Mucosa of stomach (tissue), 1 donor: ENCODE results near the gene GRB2.
A peak's percentile ranks its signal among the peaks of the same experiment; 100 is the strongest.
"Not testable (repeated sequence)": the region's sequence is repeated elsewhere in the genome, so short reads cannot be mapped to it uniquely, and the experiment has no call there.

ENCODE experiments used
- H3K27me3 ChIP-seq: one replicate; pipeline ENCODE4 v1.7.0; 2013; ENCODE audit warnings: mild to moderate bottlenecking, low read length; ENCODE audit not compliant: control insufficient read depth, insufficient read depth
- H3K36me3 ChIP-seq: one replicate; pipeline ENCODE4 v1.7.0; 2013; ENCODE audit warnings: low read length; ENCODE audit not compliant: control insufficient read depth, insufficient read depth
- H3K4me1 ChIP-seq: one replicate; pipeline ENCODE4 v1.7.0; 2013; ENCODE audit warnings: mild to moderate bottlenecking, low read length; ENCODE audit not compliant: control insufficient read depth, insufficient read depth
- H3K4me3 ChIP-seq: one replicate; pipeline ENCODE4 v1.7.0; 2013; ENCODE audit warnings: low read length
- H3K9ac ChIP-seq: one replicate; pipeline ENCODE4 v1.7.0; 2013; ENCODE audit warnings: mild to moderate bottlenecking, low read length, moderate library complexity
- H3K9me3 ChIP-seq: one replicate; pipeline ENCODE4 v1.7.0; 2013; ENCODE audit warnings: mild to moderate bottlenecking, low read length, moderate library complexity; ENCODE audit not compliant: control insufficient read depth
- donor health status: Pancreatic carcinoma.

Gene GRB2

GRCh38 chr17:75393523-75394331 is 11.8 kb downstream of the GRB2 start:
- no peaks in the 10 kb centered on the region for H3K9me3 ChIP-seq

DNA sequence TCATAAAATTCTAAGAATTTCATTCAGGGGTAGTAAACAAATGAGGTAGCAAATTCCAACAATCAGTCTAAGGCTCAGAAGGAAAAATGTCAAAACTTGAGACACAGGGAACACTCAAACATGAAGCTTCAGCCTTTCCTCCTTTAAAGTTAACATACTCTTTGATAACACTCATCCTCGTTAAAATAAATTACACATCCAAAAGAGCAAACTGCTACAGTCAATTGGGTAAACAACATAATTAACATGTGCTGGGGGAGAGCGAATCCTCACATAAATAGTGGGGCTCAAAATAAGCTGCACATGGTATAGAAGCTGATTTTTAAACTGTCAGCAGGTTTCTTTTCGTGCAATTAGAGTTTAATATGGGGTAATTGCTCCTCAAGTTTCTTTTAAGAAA is 12.9 kb downstream of the GRB2 start:
- Histone ChIP-seq H3K27me3 (no peaks in the 10 kb centered on the region), H3K9ac (no peak overlapping the region), H3K9me3 (no peaks in the 10 kb centered on the region), H3K4me1 (peaks cover 35% of the 10 kb centered on the region), H3K4me3 (no peak overlapping the region), H3K36me3 (no peaks in the 10 kb centered on the region)

More at GRCh38 chr17:75393523-75394331, 11.8 kb downstream of the GRB2 start:
- H3K27me3 ChIP-seq, result no peaks in the 10 kb centered on the region
- H3K36me3 ChIP-seq, result no peaks in the 10 kb centered on the region
- peak overlapping the region; percentile 70 for H3K4me3 ChIP-seq
- peaks cover 35% of the 10 kb centered on the region for H3K4me1 ChIP-seq
- peak overlapping the region; percentile 79 for H3K9ac ChIP-seq

- Histone ChIP-seq H3K9ac (no peak overlapping the region), H3K27me3 (no peaks in the 10 kb centered on the region), H3K9me3 (no peaks in the 10 kb centered on the region), H3K36me3 (no peaks in the 10 kb centered on the region), H3K4me3 (no peak overlapping the region), H3K4me1 (peaks cover 28% of the 10 kb centered on the region)
Observed at GRCh38 chr17:75390982-75391381, 14.5 kb downstream of the GRB2 start.

DNA sequence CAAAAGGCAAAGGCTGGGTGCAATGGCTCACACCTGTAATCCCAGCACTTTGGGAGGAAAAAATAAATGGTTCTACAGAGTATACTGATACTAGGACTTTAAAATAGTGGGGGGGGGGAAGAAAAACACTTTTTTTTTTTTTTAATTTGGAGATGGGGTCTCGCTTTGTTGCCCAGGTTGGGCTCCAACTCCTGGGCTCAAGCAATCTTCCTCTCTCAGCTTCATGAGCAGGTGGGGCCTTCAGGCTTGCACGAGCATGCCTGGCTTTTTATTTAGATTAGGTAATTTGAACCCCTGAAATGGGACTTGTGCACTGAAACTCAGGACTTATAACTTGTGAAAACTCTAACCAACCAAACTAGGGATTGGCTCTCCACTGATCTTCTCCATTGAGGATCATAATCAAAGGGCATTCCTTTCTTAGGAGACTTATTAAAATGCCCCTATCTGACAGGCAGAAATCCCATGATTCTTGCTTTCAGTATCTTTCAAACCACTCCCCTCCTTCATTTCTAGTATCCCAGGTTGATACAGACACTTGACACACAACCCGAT is 16.9 kb downstream of the GRB2 start:
- H3K27me3 ChIP-seq, result no peaks in the 10 kb centered on the region
- H3K36me3 ChIP-seq, result no peaks in the 10 kb centered on the region
- no peak overlapping the region for H3K4me3 ChIP-seq
- H3K4me1 ChIP-seq, result peaks cover 13% of the 10 kb centered on the region
- H3K9me3 ChIP-seq, result no peaks in the 10 kb centered on the region
- no peak overlapping the region for H3K9ac ChIP-seq

DNA sequence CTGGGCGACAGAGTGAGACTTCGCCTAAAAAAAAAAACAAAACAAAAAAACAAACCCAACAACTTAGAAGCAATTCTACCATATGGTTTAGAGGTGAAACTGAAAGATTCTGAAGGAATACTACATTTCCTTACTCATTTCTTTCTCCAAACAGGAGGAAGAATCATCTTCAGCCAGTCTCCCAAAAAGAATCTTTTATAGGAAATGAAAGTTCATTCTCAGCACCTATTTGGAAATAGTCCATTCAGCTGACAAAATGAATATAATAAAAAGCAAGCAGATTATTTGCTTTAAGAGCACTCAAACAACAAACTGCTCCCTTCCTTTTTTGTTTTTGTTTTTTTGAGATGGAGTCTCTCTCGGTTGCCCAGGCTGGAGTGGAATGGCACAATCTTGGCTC is 17.7 kb downstream of the GRB2 start:
- H3K9me3 ChIP-seq, result no peaks in the 10 kb centered on the region
- no peaks in the 10 kb centered on the region for H3K36me3 ChIP-seq
- H3K27me3 ChIP-seq, result no peaks in the 10 kb centered on the region
- no peak overlapping the region for H3K4me3 ChIP-seq
- peaks cover 20% of the 10 kb centered on the region for H3K4me1 ChIP-seq
- no peak overlapping the region for H3K9ac ChIP-seq

DNA sequence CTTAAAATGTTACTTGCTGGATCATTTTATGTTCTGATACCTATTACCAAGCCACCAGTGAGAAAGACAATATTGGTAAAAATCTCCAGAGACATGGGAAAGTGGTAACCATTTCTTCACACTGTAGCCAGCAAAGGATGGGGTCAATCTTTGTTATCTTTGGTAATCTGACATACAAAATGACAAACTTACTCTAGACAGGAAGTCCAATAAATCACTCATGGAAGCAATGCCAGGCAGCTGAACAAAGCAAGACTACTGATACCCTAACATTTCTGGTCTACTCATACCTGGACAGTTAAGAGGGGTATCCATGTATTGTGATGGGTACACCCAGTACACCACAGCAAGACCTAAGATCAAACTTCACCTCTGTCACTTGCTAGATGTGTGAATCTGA is 19.0 kb downstream of the GRB2 start:
- peaks cover 20% of the 10 kb centered on the region for H3K4me1 ChIP-seq
- H3K4me3 ChIP-seq, result no peak overlapping the region
- H3K36me3 ChIP-seq, result no peaks in the 10 kb centered on the region

GRCh38 chr17:75384751-75385150 is 20.7 kb downstream of the GRB2 start:
- no peak overlapping the region for H3K9ac ChIP-seq
- no peaks in the 10 kb centered on the region for H3K36me3 ChIP-seq
- no peaks in the 10 kb centered on the region for H3K9me3 ChIP-seq
- no peaks in the 10 kb centered on the region for H3K27me3 ChIP-seq
- H3K4me1 ChIP-seq, result peaks cover 6% of the 10 kb centered on the region
- H3K4me3 ChIP-seq, result no peak overlapping the region

More for the DNA sequence above, 19.0 kb downstream of the GRB2 start:
- H3K9me3 ChIP-seq, result no peaks in the 10 kb centered on the region
- no peaks in the 10 kb centered on the region for H3K27me3 ChIP-seq
- no peak overlapping the region for H3K9ac ChIP-seq

GRCh38 chr17:75383842-75384195 is 21.7 kb downstream of the GRB2 start:
- H3K4me1 ChIP-seq, result peaks cover 6% of the 10 kb centered on the region
- no peak overlapping the region for H3K9ac ChIP-seq
- H3K27me3 ChIP-seq, result no peaks in the 10 kb centered on the region
- no peaks in the 10 kb centered on the region for H3K36me3 ChIP-seq
- no peaks in the 10 kb centered on the region for H3K9me3 ChIP-seq
- H3K4me3 ChIP-seq, result no peak overlapping the region

GRCh38 chr17:75380750-75381149 is 24.7 kb downstream of the GRB2 start:
- no peaks in the 10 kb centered on the region for H3K27me3 ChIP-seq
- H3K9ac ChIP-seq, result no peak overlapping the region
- no peak overlapping the region for H3K4me3 ChIP-seq
- no peaks in the 10 kb centered on the region for H3K36me3 ChIP-seq
- H3K9me3 ChIP-seq, result no peaks in the 10 kb centered on the region
- H3K4me1 ChIP-seq, result peaks cover 6% of the 10 kb centered on the region

DNA sequence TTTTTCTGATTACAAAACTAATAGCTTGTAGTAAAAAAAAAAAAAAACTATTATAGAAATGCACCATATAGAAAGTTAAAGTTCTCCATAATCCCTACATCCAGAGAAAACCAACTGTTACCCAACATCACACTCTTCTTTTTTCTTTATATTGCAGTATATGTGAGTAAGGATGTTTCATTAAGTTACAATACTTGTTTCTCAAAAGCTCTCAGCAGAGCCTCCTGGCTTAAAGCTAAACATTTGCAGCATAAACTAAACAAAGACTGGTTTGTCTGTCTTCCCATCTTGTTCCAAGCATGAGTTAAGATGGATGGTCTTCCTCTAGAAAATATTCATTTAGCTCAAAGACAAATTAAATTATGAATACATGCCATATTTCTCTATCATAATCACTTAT is 25.2 kb downstream of the GRB2 start:
- H3K36me3 ChIP-seq, result no peaks in the 10 kb centered on the region
- H3K4me3 ChIP-seq, result no peak overlapping the region
- no peaks in the 10 kb centered on the region for H3K27me3 ChIP-seq
- H3K9ac ChIP-seq, result no peak overlapping the region
- no peaks in the 10 kb centered on the region for H3K9me3 ChIP-seq
- peaks cover 6% of the 10 kb centered on the region for H3K4me1 ChIP-seq

DNA sequence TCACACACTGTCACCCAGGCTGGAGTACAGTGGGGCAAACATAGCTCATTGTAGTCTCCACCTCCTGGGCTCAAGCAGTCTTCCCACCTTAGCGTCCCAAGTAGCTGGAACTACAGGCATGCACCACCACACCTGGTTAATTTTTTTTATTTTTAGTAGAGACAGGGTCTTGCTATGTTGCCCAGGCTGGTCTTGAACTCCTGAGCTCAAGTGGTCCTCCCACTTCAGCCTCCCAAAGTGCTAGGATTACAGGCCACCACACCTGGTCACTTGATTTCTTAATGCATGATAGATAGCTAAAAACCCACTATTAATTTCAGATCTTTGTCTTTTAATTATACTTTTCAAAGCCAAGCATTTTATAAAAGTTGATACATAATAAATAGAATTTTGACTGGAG is 26.1 kb downstream of the GRB2 start:
- H3K36me3 ChIP-seq, H3K4me1 ChIP-seq, H3K9ac ChIP-seq, H3K9me3 ChIP-seq, H3K27me3 ChIP-seq, H3K4me3 ChIP-seq: not testable (repeated sequence)

- Histone ChIP-seq H3K27me3 (no peaks in the 10 kb centered on the region), H3K9ac (no peak overlapping the region), H3K36me3 (no peaks in the 10 kb centered on the region), H3K4me3 (no peak overlapping the region), H3K9me3 (no peaks in the 10 kb centered on the region), H3K4me1 (peaks cover 5% of the 10 kb centered on the region)
Observed at GRCh38 chr17:75373280-75373679, 32.2 kb downstream of the GRB2 start.
